HCT116 (cell line): Measurements from ENCODE around the gene SET.

Experiments
- CEBPB ChIP-seq: IDR thresholded peaks from 2 replicates; pipeline ENCODE4 v1.6.1; 2012; ENCODE audit warnings: low read depth
- CTCF ChIP-seq, 3 experiments: fragments of 200-600 bp in 1 of 3; sonication (generic) in 1 of 3; IDR thresholded peaks in 2 of 3; conservative IDR thresholded peaks in 1 of 3; 2 replicates each; pipeline ENCODE4 v1.5.1; 2012 to 2017; ENCODE audit warnings: low read depth in 2 of 3, low read length in 2 of 3, antibody characterized with exemption in 1 of 3, borderline replicate concordance in 1 of 3, control low read depth in 1 of 3, mild to moderate bottlenecking in 1 of 3, mixed read lengths in 1 of 3, mixed run types in 1 of 3, moderate library complexity in 1 of 3; ENCODE audit not compliant: insufficient read depth in 1 of 3
- EGR1 ChIP-seq: IDR thresholded peaks from 2 replicates; pipeline ENCODE4 v1.6.1; 2012; ENCODE audit warnings: low read depth
- ELF1 ChIP-seq: IDR thresholded peaks from 2 replicates; pipeline ENCODE4 v1.6.1; 2012; ENCODE audit warnings: low read depth, borderline replicate concordance
- EZH2 ChIP-seq: fragments of 200-600 bp; sonication (generic); IDR thresholded peaks from 2 replicates; pipeline ENCODE4 v1.6.1; 2017; ENCODE audit warnings: antibody characterized with exemption, mixed run types
- EZH2phosphoT487 ChIP-seq: fragments of 200-600 bp; IDR thresholded peaks from 2 replicates; pipeline ENCODE4 v1.6.1; 2018; ENCODE audit warnings: antibody characterized with exemption, borderline replicate concordance
- JUND ChIP-seq: IDR thresholded peaks from 2 replicates; pipeline ENCODE4 v1.6.1; 2012
- POLR2A ChIP-seq: IDR thresholded peaks from 2 replicates; pipeline ENCODE4 v1.7.0; 2011; ENCODE audit warnings: borderline replicate concordance; ENCODE audit not compliant: insufficient read depth, insufficient read length; ENCODE audit errors: extremely low read depth
- POLR2AphosphoS5 ChIP-seq: IDR thresholded peaks from 2 replicates; pipeline ENCODE4 v1.6.1; 2011; ENCODE audit warnings: mild to moderate bottlenecking, low read depth, low read length, moderate library complexity
- RAD21 ChIP-seq: IDR thresholded peaks from 2 replicates; pipeline ENCODE4 v1.6.1; 2012; ENCODE audit warnings: low read depth, mild to moderate bottlenecking
- SIN3A ChIP-seq: IDR thresholded peaks from 2 replicates; pipeline ENCODE4 v1.6.1; 2012; ENCODE audit warnings: low read depth
- SP1 ChIP-seq: IDR thresholded peaks from 2 replicates; pipeline ENCODE4 v1.6.1; 2012; ENCODE audit warnings: low read depth
- SRF ChIP-seq: IDR thresholded peaks from 2 replicates; pipeline ENCODE4 v1.6.1; 2012; ENCODE audit warnings: low read depth
- TCF7L2 ChIP-seq: IDR thresholded peaks from 2 replicates; pipeline ENCODE4 v1.7.0; 2011; ENCODE audit warnings: borderline replicate concordance, inconsistent platforms; ENCODE audit not compliant: insufficient read depth, insufficient read length; ENCODE audit errors: extremely low read depth

- TF ChIP-seq CTCF (IDR thresholded peaks at IDR 0.05 in 2 of 3, conservative IDR thresholded peaks at IDR 0.05 in 1 of 3; ENCODE audit: borderline replicate concordance in 1 of 3, insufficient read depth in 1 of 3, low read depth in 2 of 3, low read length in 2 of 3) (no peak), RAD21 (no peak), EZH2 (no peak), CEBPB (no peak), EZH2phosphoT487 (no peak), TCF7L2 (no peak), POLR2A (no peak), POLR2AphosphoS5 (no peak), EGR1 (no peak), ELF1 (no peak), SP1 (no peak), JUND (no peak), SIN3A (no peak), SRF (no peak)
Observed at GRCh38 chr9:128685636-128686489, 3.2 kb upstream of the SET start.
